A673 (cell line): Measurements from ENCODE around the gene ELK3. TPM values are rescaled to one million over a fixed set of nuclear protein-coding genes. Genes with fewer than 3 reads are reported as not detected.

Experiments used
- BruUV-seq: library from RNA; stranded (reverse); fragments of 400-500 nt; replicated peaks from 2 replicates; lab custom pipeline; 2021; lab: Mats Ljungman, UMichigan
- CTCF ChIA-PET: fragments of 300-600 bp; sonication (Branson Sonifier 250); formaldehyde crosslinking; loops from one replicate; lab custom pipeline; 2022; ENCODE audit warnings: antibody characterized with exemption; lab: Charles Lee
- POLR2A ChIA-PET: fragments of 300-600 bp; sonication (Branson Sonifier 250); formaldehyde crosslinking; loops from one replicate; lab custom pipeline; 2022; ENCODE audit warnings: antibody characterized with exemption; ENCODE audit not compliant: low non-redundant PET; lab: Charles Lee
- DNase-seq: peaks from one replicate; pipeline ENCODE4 v3.0.0-alpha.2; 2015; ENCODE audit warnings: low spot score
- H3K27ac ChIP-seq: fragments of 200-600 bp; sonication (generic); 2 replicates; pipeline ENCODE4 v1.5.1; 2016; ENCODE audit warnings: mixed run types, low read depth, mild to moderate bottlenecking, mixed read lengths, antibody characterized with exemption, low read length; ENCODE audit not compliant: poor library complexity, severe bottlenecking
- H3K27me3 ChIP-seq: fragments of 200-600 bp; sonication (generic); replicated peaks from 2 replicates; pipeline ENCODE4 v1.6.1; 2017; ENCODE audit warnings: mixed run types, low read depth, mild to moderate bottlenecking, mixed read lengths, antibody characterized with exemption, low read length; ENCODE audit not compliant: insufficient read depth, poor library complexity
- H3K36me3 ChIP-seq: fragments of 200-600 bp; sonication (generic); 2 replicates; pipeline ENCODE4 v1.6.1; 2016; ENCODE audit warnings: mixed run types, mild to moderate bottlenecking, mixed read lengths, antibody characterized with exemption, low read length; ENCODE audit not compliant: insufficient read depth, poor library complexity, severe bottlenecking
- H3K4me1 ChIP-seq: fragments of 200-600 bp; sonication (generic); 2 replicates; pipeline ENCODE4 v1.6.1; 2017; ENCODE audit warnings: mixed run types, mild to moderate bottlenecking, mixed read lengths, antibody characterized with exemption, low read length; ENCODE audit not compliant: insufficient read depth, poor library complexity, severe bottlenecking
- H3K4me3 ChIP-seq: fragments of 200-600 bp; sonication (generic); 2 replicates; pipeline ENCODE4 v1.5.1; 2016; ENCODE audit warnings: low read depth, mixed run types, mild to moderate bottlenecking, mixed read lengths, low read length; ENCODE audit not compliant: poor library complexity, severe bottlenecking
- H3K9me3 ChIP-seq: fragments of 200-600 bp; sonication (generic); 2 replicates; pipeline ENCODE4 v1.6.1; 2016; ENCODE audit warnings: mixed run types, low read depth, mild to moderate bottlenecking, mixed read lengths, antibody characterized with exemption, low read length; ENCODE audit not compliant: poor library complexity, severe bottlenecking
- CTCF ChIP-seq: fragments of 300-800, 200-600 bp; sonication (generic); conservative IDR thresholded peaks from 2 replicates; pipeline ENCODE4 v1.5.1; 2017; ENCODE audit warnings: low read depth, mild to moderate bottlenecking, antibody characterized with exemption, low read length, moderate library complexity, mixed read lengths
- EZH2 ChIP-seq: fragments of 200-600 bp; sonication (generic); IDR thresholded peaks from 2 replicates; pipeline ENCODE4 v1.6.1; 2017; ENCODE audit warnings: borderline replicate concordance, low read depth, mild to moderate bottlenecking, mixed read lengths, antibody characterized with exemption, low read length; ENCODE audit not compliant: poor library complexity, severe bottlenecking
- intact Hi-C: fragments of 100-400 bp; cut with micrococcal nuclease; formaldehyde crosslinking; loops from one replicate; pipeline ENCODE4 v1.10.0; 2022; ENCODE audit not compliant: unreplicated experiment
- total RNA-seq: library from RNA; stranded (reverse); gene quantifications from 2 replicates; pipeline ENCODE4 v1.2.3, GENCODE V29; 2021

Gene ELK3
- total RNA-seq, 1 experiment from 2014 or later, result 62.1 TPM

DNA sequence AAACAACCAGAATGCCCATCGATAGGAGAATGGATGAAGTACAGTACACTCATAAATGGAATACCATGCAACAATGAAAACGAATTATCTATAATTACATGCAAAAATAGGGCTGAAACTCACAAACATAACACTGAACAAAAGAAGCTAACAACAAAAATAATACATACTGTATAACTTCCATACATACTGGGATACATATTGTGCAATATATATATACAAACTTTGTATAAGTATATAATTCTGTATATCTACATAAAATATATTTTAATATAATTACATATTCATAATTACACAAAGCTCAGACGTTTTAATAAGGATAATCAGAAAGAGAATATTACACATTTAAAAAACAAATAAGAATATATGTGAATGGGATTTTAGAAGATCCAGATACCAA, 115.9 kb downstream of the ELK3 start:
- Histone ChIP-seq H3K4me3 (no peak overlapping the region), H3K27me3 (no peaks in the 10 kb centered on the region), H3K9me3 (no peaks in the 10 kb centered on the region), H3K27ac (no peak overlapping the region), H3K4me1 (peaks cover 4% of the 10 kb centered on the region), H3K36me3 (peaks cover 14% of the 10 kb centered on the region)
- DNase-seq, result no peak
- intact Hi-C loops, result no loop called here
- POLR2A ChIA-PET, result no interaction called here
- no peak for TF ChIP-seq EZH2
- no peak for TF ChIP-seq CTCF
- no TSS peak for BruUV-seq
- CTCF ChIA-PET, result no interaction called here

- H3K27me3 ChIP-seq, result no peaks in the 10 kb centered on the region
- no peaks in the 10 kb centered on the region for H3K9me3 ChIP-seq
- ChIA-PET POLR2A (interaction anchor here (0.7 kb wide), 1 partner anchor 54 kb away, joined by 3 read pairs; no protein-coding TSS in a partner anchor), CTCF (no interaction called here)
- TF ChIP-seq EZH2 (no peak), CTCF (no peak)
- peaks cover 14% of the 10 kb centered on the region for H3K36me3 ChIP-seq
- H3K4me1 ChIP-seq, result peaks cover 4% of the 10 kb centered on the region
- H3K4me3 ChIP-seq, result no peak overlapping the region
- no peak overlapping the region for H3K27ac ChIP-seq
- DNase-seq, result no peak
- intact Hi-C loops, result no loop called here
- no TSS peak for BruUV-seq
Measured at GRCh38 chr12:96311191-96311590, 117.0 kb downstream of the ELK3 start.

DNA sequence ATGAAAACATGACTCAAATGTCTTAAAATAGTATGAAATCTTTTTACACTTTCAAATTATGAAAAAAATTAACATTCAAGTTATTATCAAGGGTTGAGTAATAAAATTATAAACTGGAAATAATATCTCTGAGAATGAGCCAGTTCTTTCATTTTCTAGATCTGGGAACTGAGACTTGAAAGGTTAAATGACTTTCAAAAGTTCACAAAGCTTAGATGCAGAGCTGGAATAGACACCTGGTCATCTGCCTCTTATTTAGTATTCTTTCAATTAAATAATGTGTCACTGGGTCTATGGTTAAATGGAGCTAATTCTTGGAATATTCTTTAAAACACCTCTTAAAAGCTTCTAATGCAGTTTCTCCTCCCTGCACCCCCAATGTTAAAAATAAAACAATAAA, 119.4 kb downstream of the ELK3 start:
- Histone ChIP-seq H3K4me1 (peaks cover 4% of the 10 kb centered on the region), H3K36me3 (peaks cover 14% of the 10 kb centered on the region), H3K27me3 (no peaks in the 10 kb centered on the region), H3K27ac (no peak overlapping the region), H3K4me3 (no peak overlapping the region), H3K9me3 (no peaks in the 10 kb centered on the region)
- no TSS peak for BruUV-seq
- CTCF ChIA-PET, result interaction anchor here (0.6 kb wide), 1 partner anchor 181 kb away, joined by 4 read pairs; no protein-coding TSS in a partner anchor
- no peak for DNase-seq
- no peak for TF ChIP-seq CTCF
- TF ChIP-seq EZH2, result no peak
- POLR2A ChIA-PET, result no interaction called here
- intact Hi-C loops, result no loop called here
